Medulla oblongata (tissue), 1 donor: ENCODE data around the gene SUGT1.
A peak's percentile ranks its signal among the peaks of the same experiment; 100 is the strongest.

ENCODE experiments used
- DNase-seq: peaks from one replicate; pipeline ENCODE4 v3.0.0-alpha.2; 2015; ENCODE audit errors: extremely low spot score

The SUGT1 gene

GRCh38 chr13:52737965-52738364 is 85.3 kb downstream of the SUGT1 start:
- DNase-seq: peak; percentile 44

GRCh38 chr13:52738719-52739467 is 86.3 kb downstream of the SUGT1 start:
- peak; percentile 63 for DNase-seq

- DNase-seq: no peak
Measured at GRCh38 chr13:52739468-52740071, 86.9 kb downstream of the SUGT1 start, which contains the start of gene CNMD. TSS of gene CNMD (minus strand) at chr13:52739820. CDS start at chr13:52739701, 119 bp downstream.

GRCh38 chr13:52743569-52743968 is 90.9 kb downstream of the SUGT1 start:
- DNase-seq: no peak

GRCh38 chr13:52743988-52744387 is 91.4 kb downstream of the SUGT1 start:
- no peak for DNase-seq

- no peak for DNase-seq
Measured at GRCh38 chr13:52744842-52745375, 92.3 kb downstream of the SUGT1 start.

GRCh38 chr13:52746141-52746540 is 93.5 kb downstream of the SUGT1 start:
- no peak for DNase-seq

- no peak for DNase-seq
Measured at GRCh38 chr13:52749419-52749818, 96.8 kb downstream of the SUGT1 start.
